ENCODE measurements around the gene FREM2.

Gene FREM2

DNA sequence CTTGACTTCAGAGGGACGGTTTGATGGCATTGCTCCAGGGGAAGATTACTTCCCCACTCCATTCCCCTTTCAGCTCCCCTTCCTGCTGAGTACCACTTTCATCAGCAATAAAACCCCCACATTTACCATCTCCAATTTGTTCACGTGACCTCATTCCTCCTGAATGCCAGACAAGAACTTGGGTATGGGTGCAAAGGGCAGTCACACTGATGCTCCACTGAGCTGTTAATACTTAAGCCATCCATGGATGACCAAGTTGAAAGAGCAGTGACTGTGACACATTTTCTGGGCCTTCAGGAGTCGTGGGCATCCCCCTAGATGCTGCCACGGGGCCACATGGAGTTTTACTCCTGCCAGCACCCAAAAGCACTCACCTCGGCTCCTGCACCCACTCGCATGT is 210.6 kb downstream of the FREM2 start:
- H3K4me3 ChIP-seq (ENCODE audit: low read depth, low read length): no peak overlapping the region
- no peak for DNase-seq (ENCODE audit: low read depth)
- TF ChIP-seq, protein P1, sequence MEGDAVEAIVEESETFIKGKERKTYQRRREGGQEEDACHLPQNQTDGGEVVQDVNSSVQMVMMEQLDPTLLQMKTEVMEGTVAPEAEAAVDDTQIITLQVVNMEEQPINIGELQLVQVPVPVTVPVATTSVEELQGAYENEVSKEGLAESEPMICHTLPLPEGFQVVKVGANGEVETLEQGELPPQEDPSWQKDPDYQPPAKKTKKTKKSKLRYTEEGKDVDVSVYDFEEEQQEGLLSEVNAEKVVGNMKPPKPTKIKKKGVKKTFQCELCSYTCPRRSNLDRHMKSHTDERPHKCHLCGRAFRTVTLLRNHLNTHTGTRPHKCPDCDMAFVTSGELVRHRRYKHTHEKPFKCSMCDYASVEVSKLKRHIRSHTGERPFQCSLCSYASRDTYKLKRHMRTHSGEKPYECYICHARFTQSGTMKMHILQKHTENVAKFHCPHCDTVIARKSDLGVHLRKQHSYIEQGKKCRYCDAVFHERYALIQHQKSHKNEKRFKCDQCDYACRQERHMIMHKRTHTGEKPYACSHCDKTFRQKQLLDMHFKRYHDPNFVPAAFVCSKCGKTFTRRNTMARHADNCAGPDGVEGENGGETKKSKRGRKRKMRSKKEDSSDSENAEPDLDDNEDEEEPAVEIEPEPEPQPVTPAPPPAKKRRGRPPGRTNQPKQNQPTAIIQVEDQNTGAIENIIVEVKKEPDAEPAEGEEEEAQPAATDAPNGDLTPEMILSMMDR (IDR thresholded peaks at IDR 0.05; ENCODE audit: low read depth, low read length, missing control alignments): no peak

DNA sequence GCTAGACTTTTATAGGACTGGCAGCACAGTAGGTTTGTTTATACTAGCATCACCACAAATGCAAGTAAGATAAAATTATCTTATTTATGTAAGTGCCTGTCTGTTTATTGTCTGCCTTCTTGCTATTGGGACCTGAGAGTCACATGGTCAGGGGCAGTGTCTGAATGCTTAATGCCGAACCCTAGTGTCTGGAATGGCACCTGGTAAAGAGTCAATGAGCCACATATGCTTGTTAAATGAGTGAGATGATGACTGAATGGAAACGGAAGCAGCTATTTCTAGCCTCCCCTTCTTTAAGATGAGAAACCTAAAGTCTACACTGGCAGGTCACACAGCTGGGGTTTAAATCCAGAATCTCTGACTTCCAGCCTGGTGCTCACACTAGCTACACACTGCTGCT is 211.6 kb downstream of the FREM2 start:
- TF ChIP-seq, protein P1 (IDR thresholded peaks at IDR 0.05; ENCODE audit: low read depth, low read length, missing control alignments): no peak

DNA sequence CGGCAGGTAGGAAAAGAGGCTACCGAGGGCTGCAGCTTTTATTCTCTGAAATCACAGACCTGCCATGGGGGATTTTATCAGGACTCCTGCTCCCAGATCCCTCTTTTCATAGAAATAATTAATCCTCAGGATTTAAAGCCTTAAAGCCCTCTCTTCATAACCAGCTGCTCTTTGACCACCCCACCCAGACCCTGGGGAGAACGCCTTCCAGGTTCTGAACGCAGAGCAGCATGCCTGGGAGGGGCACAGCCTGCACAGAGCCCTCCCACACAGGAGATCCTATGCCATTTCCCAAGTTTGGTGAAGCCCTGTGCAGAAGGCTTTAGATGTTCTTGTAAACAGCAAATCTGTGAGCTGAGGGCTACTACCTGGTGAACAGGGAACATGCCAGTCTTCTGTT is 212.7 kb downstream of the FREM2 start:
- DNase-seq (ENCODE audit: low read depth): no peak
- TF ChIP-seq, protein P1 (IDR thresholded peaks at IDR 0.05; ENCODE audit: low read depth, low read length, missing control alignments): no peak
- no peak overlapping the region for H3K4me3 ChIP-seq (ENCODE audit: low read depth, low read length)

More for the DNA sequence above, 211.6 kb downstream of the FREM2 start:
- H3K4me3 ChIP-seq (ENCODE audit: low read depth, low read length): no peak overlapping the region
- no peak for DNase-seq (ENCODE audit: low read depth)

DNA sequence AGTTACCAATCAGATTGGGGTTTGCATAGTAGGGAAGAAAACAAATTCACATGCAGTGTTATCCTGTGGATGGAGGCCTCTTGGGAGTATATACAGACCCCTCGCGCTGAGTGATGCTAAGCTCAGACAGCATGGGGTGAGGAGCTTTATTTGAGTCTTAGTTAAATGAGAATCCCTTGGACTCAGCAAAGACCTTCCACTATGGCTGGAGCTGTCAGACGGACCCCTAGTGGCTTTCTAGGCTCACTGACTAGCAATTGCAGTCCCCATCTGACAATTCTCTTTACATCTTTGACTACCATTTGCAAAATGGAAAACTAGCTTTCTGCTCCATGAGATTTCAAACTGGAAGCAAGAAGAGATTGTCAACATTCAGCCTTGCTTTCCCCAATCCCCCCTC is 213.3 kb downstream of the FREM2 start:
- DNase-seq (ENCODE audit: low read depth): no peak
- H3K4me3 ChIP-seq (ENCODE audit: low read depth, low read length): no peak overlapping the region
- TF ChIP-seq, protein P1 (IDR thresholded peaks at IDR 0.05; ENCODE audit: low read depth, low read length, missing control alignments): peak; percentile 31

DNA sequence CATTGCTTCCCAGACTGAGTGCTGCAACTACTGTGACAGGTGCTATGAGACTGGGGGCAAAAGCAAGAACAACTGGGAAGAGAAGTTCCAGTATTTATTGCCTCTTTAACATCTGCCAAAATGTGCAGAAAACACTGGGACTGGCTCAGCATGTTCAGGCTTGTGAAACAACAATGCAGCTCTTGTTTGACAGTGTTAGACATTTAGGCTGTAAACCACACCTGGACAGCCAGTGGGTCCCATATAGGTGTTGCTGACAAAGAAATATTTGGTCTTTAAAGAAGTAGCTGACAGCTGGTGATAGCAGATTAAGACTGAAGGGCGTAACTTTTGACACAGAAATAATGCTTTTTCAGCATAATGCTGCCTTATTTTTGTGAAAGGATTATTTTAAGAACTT is 215.7 kb downstream of the FREM2 start:
- TF ChIP-seq, protein P1 (IDR thresholded peaks at IDR 0.05; ENCODE audit: low read depth, low read length, missing control alignments): no peak
- DNase-seq (ENCODE audit: low read depth): no peak
- no peak overlapping the region for H3K4me3 ChIP-seq (ENCODE audit: low read depth, low read length)

DNA sequence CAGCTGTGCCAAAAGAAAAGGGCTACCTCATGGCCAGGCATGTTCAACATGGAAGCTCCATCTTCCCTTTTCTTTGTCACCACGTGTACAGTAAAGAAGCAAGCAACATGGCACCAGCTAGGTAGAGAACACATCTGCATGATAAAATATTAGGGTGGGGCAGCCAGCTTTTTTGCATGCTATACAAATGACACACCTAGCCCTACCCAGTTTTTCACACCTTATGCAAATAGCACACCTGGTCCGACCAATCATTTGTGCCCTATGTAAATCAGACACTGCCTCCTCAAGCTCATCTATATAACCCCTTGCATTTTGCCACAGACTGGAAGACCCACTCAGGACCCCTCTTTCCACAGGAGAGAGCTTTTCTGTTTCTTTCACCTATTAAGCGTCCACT is 218.2 kb downstream of the FREM2 start:
- no peak for DNase-seq (ENCODE audit: low read depth)
- TF ChIP-seq, protein P1 (IDR thresholded peaks at IDR 0.05; ENCODE audit: low read depth, low read length, missing control alignments): no peak
- no peak overlapping the region for H3K4me3 ChIP-seq (ENCODE audit: low read depth, low read length)

DNA sequence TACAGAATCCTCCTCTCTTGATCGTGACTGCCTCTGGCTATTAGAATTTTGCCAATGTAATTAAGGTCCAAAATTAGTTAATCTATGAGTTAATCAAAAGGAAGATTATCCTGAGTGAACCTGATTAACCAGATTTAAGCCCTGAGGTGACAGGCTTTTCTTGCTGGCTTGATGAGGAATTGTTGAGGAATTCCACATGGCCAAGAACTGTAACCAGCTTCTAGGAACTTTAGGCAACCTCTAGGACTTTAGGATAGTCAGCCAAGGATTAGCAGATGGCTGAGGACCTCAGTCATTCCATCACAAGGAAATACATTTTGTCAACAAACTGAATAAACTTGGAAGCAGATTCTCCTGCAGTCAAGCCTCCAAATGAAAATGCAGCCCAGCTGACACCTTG is 219.0 kb downstream of the FREM2 start:
- DNase-seq (ENCODE audit: low read depth): no peak
- H3K4me3 ChIP-seq (ENCODE audit: low read depth, low read length): no peak overlapping the region
- TF ChIP-seq, protein P1 (IDR thresholded peaks at IDR 0.05; ENCODE audit: low read depth, low read length, missing control alignments): no peak
